GM12878 (cell line): ENCODE results near the gene NKAIN2. TPM values are rescaled to one million over a fixed set of nuclear protein-coding genes. Genes with fewer than 3 reads are reported as not detected.

ENCODE experiments used
- ATAC-seq: fragments of 200-7000 bp; cut with Tn5 transposase; 3 replicates; pipeline ENCODE4 v1.9.1; 2020; ENCODE audit warnings: mild to moderate bottlenecking, moderate library complexity
- BruUV-seq: library from RNA; stranded (reverse); fragments of 400-500 nt; replicated peaks from 2 replicates; lab custom pipeline; 2021; lab: Mats Ljungman, UMichigan
- CTCF ChIA-PET: fragments of 300-600 bp; sonication (Branson Sonifier 250); formaldehyde crosslinking; extraction: SDS; loops from one replicate; lab custom pipeline; 2021; ENCODE audit warnings: inconsistent platforms; lab: Yijun Ruan, JAX
- POLR2A ChIA-PET: fragments of 350-600 bp; formaldehyde crosslinking; extraction: SDS; loops from one replicate; lab custom pipeline; 2021; ENCODE audit warnings: inconsistent platforms; lab: Charles Lee
- RAD21 ChIA-PET: fragments of 300-600 bp; sonication (Branson Sonifier 250); formaldehyde crosslinking; loops from one replicate; lab custom pipeline; 2023; ENCODE audit warnings: antibody characterized with exemption; ENCODE audit not compliant: unreplicated experiment; lab: Charles Lee
- SMC1A ChIA-PET: fragments of 300-600 bp; sonication (Branson Sonifier 250); formaldehyde crosslinking; loops from one replicate; lab custom pipeline; 2023; ENCODE audit not compliant: unreplicated experiment, uncharacterized antibody; lab: Charles Lee
- DNase-seq: peaks from one replicate; pipeline ENCODE4 v3.0.0-alpha.2; 2011; ENCODE audit warnings: low read depth, low spot score
- FAIRE-seq: peaks from 3 replicates; lab custom pipeline; 2011; peaks lifted over from hg19 to GRCh38; lab: Jason Lieb, UNC
- H2AFZ ChIP-seq: 2 replicates; pipeline ENCODE4 v1.6.0; 2011; ENCODE audit warnings: low read depth, low read length, control low read depth; ENCODE audit not compliant: control insufficient read depth
- H3K27ac ChIP-seq: 2 replicates; pipeline ENCODE4 v1.5.1; 2011; ENCODE audit warnings: control low read depth; ENCODE audit not compliant: control insufficient read depth, insufficient read depth
- H3K27me3 ChIP-seq, 2 experiments: replicated peaks in 1 of 2; 2 replicates each; pipeline versions ENCODE4 v1.6.0 to v1.6.1; 2011; ENCODE audit warnings: low read length in 1 of 2; ENCODE audit not compliant: control insufficient read depth in 2 of 2, insufficient read depth in 2 of 2
- H3K36me3 ChIP-seq, 2 experiments: 2 replicates each; pipeline ENCODE4 v1.5.1; 2011; ENCODE audit warnings: low read length in 1 of 2; ENCODE audit not compliant: control insufficient read depth in 2 of 2, insufficient read depth in 2 of 2
- H3K4me1 ChIP-seq: 2 replicates; pipeline ENCODE4 v1.6.1; 2011; ENCODE audit warnings: mild to moderate bottlenecking, low read length, moderate library complexity, mixed read lengths; ENCODE audit not compliant: control insufficient read depth, insufficient read depth
- H3K4me2 ChIP-seq: 2 replicates; pipeline ENCODE4 v1.6.0; 2011; ENCODE audit warnings: control low read depth; ENCODE audit not compliant: control insufficient read depth, insufficient read depth
- H3K4me3 ChIP-seq: fragments of 200-600 bp; sonication (generic); 2 replicates; pipeline ENCODE4 v1.5.1; 2016
- H3K79me2 ChIP-seq: 2 replicates; pipeline ENCODE4 v1.6.0; 2011; ENCODE audit warnings: low read length; ENCODE audit not compliant: control insufficient read depth, insufficient read depth
- H3K9ac ChIP-seq: 2 replicates; pipeline ENCODE4 v1.8.0; 2011; ENCODE audit warnings: low read length, control low read depth, mixed read lengths; ENCODE audit not compliant: control insufficient read depth, insufficient read depth
- H3K9me3 ChIP-seq: replicated peaks from 3 replicates; pipeline ENCODE4 v1.5.1; 2011; ENCODE audit warnings: mild to moderate bottlenecking, low read length; ENCODE audit not compliant: control insufficient read depth, insufficient read depth
- H4K20me1 ChIP-seq: 2 replicates; pipeline ENCODE4 v1.6.0; 2011; ENCODE audit not compliant: control insufficient read depth, insufficient read depth
- ATF2 ChIP-seq: IDR thresholded peaks from 2 replicates; pipeline ENCODE4 v1.6.1; 2012; ENCODE audit warnings: low read length, inconsistent platforms
- CBX5 ChIP-seq: sonication (generic); IDR thresholded peaks from 2 replicates; pipeline ENCODE4 v1.6.1; 2016; ENCODE audit warnings: low read depth, moderate library complexity, mild to moderate bottlenecking, inconsistent platforms
- CTCF ChIP-seq, 3 experiments: IDR thresholded peaks in 2 of 3; conservative IDR thresholded peaks in 1 of 3; 2 replicates each; pipeline ENCODE4 v1.5.1; 2011; ENCODE audit warnings: low read depth in 3 of 3, low read length in 3 of 3, mild to moderate bottlenecking in 3 of 3, control low read depth in 2 of 3, moderate library complexity in 2 of 3, inconsistent platforms in 1 of 3, mixed read lengths in 1 of 3; ENCODE audit not compliant: control insufficient read depth in 2 of 3, insufficient read depth in 1 of 3; ENCODE audit errors: extremely low read depth in 1 of 3
- MTA3 ChIP-seq: IDR thresholded peaks from 2 replicates; pipeline ENCODE4 v1.6.1; 2012; ENCODE audit warnings: low read length, inconsistent platforms, borderline replicate concordance
- POU2F2 ChIP-seq: IDR thresholded peaks from 3 replicates; pipeline ENCODE4 v1.6.1; 2011; ENCODE audit warnings: low read depth, mild to moderate bottlenecking, low read length, borderline replicate concordance
- RB1 ChIP-seq: fragments of 450-650 bp; formaldehyde crosslinking; IDR thresholded peaks from 2 replicates; pipeline ENCODE4 v1.6.1; 2017; ENCODE audit warnings: mild to moderate bottlenecking, borderline replicate concordance
- SREBF2 ChIP-seq: IDR thresholded peaks from 2 replicates; pipeline ENCODE4 v1.6.1; 2012; ENCODE audit warnings: mild to moderate bottlenecking, low read length
- TCF3 ChIP-seq: IDR thresholded peaks from 2 replicates; pipeline ENCODE4 v1.6.1; 2012; ENCODE audit warnings: low read depth, mild to moderate bottlenecking, low read length, borderline replicate concordance; ENCODE audit not compliant: insufficient read depth
- USF2 ChIP-seq: IDR thresholded peaks from 2 replicates; pipeline ENCODE4 v1.6.1; 2011; ENCODE audit warnings: low read depth, low read length, improper control_type of control experiment, borderline replicate concordance
- WGBS: methylation state at CpG from one replicate; pipeline ENCODE4 v1.1.6; 2016; ENCODE audit warnings: low lambda C conversion rate; ENCODE audit not compliant: insufficient replicate concordance, insufficient coverage; ENCODE audit errors: missing lambda C conversion rate; 5-methylcytosine and 5-hydroxymethylcytosine counted together
- in situ Hi-C: fragments of 300-500 bp; cut with MboI; formaldehyde crosslinking; loops from 9 replicates; pipeline ENCODE4 v1.14.3; 2018; ENCODE audit warnings: mixed read lengths
- intact Hi-C: fragments of 100-400 bp; cut with micrococcal nuclease; formaldehyde crosslinking; loops from one replicate; pipeline ENCODE4 v1.14.2; 2022; ENCODE audit not compliant: unreplicated experiment
- polyA plus RNA-seq, 11 experiments: library from polyadenylated mRNA; depleted of rRNA in 4 of 11; unstranded in 6 of 11; stranded (reverse) in 5 of 11; fragments of >200 nt; fragmentation: Nextera tagmentation in 4 of 11; fragmentation: Illumina TruSeq in 1 of 11; extraction: Ambion mirVana in 4 of 11; extraction: Trizol in 1 of 11; gene quantifications; 1 replicate in 1 of 11; 2 replicates in 10 of 11; pipeline versions ENCODE4 v1.2.1 to v1.2.3, GENCODE V29; 2011 to 2016; ENCODE audit warnings: inconsistent platforms in 2 of 11, missing spikeins in 2 of 11, low read depth in 1 of 11
- total RNA-seq, 4 experiments: library from RNA; depleted of rRNA in 3 of 4; stranded (reverse); fragments of >200 nt in 3 of 4; fragmentation: Illumina TruSeq in 1 of 4; extraction: Trizol in 1 of 4; gene quantifications; 2 replicates each; pipeline versions ENCODE4 v1.2.1 to v1.2.3, GENCODE V29; 2013 to 2021

Gene NKAIN2
- total and polyA plus RNA-seq, 10 of the 15 experiments (the other 5 are each of a cell fraction or from before 2014, with no cell fraction given): not detected

- TF ChIP-seq USF2 (no peak), ATF2 (no peak), RB1 (no peak), CBX5 (no peak), CTCF (IDR thresholded peaks at IDR 0.05 in 2 of 3, conservative IDR thresholded peaks at IDR 0.05 in 1 of 3; ENCODE audit: control insufficient read depth in 2 of 3, extremely low read depth in 1 of 3, insufficient read depth in 1 of 3, low read depth in 3 of 3, low read length in 3 of 3) (no peak), POU2F2 (no peak), SREBF2 (no peak), MTA3 (no peak), TCF3 (no peak)
- H2AFZ ChIP-seq: no peak overlapping the region
- H3K27me3 ChIP-seq: no peaks in the 10 kb centered on the region
- no peak overlapping the region for H3K4me3 ChIP-seq
- RAD21 ChIA-PET: no interaction called here
- SMC1A ChIA-PET: no interaction called here
- H3K9me3 ChIP-seq: no peaks in the 10 kb centered on the region
- no peaks in the 10 kb centered on the region for H4K20me1 ChIP-seq
- in situ Hi-C loops: no loop called here
- ATAC-seq: no peak
- CTCF ChIA-PET: no interaction called here
- no peaks in the 10 kb centered on the region for H3K36me3 ChIP-seq
- no peak overlapping the region for H3K4me2 ChIP-seq
- WGBS: 2% methylated on average over 2 of the region's 2 CpGs
- no peaks in the 10 kb centered on the region for H3K79me2 ChIP-seq
- no peak for FAIRE-seq
- POLR2A ChIA-PET: no interaction called here
- DNase-seq: no peak
- H3K4me1 ChIP-seq: no peaks in the 10 kb centered on the region
- BruUV-seq: no TSS peak
- no peak overlapping the region for H3K27ac ChIP-seq
- intact Hi-C loops: no loop called here
- no peak overlapping the region for H3K9ac ChIP-seq
Observed at GRCh38 chr6:124478906-124479305, 675.2 kb downstream of the NKAIN2 start.
